ENCODE results near the gene GRK7.

The GRK7 gene

DNA sequence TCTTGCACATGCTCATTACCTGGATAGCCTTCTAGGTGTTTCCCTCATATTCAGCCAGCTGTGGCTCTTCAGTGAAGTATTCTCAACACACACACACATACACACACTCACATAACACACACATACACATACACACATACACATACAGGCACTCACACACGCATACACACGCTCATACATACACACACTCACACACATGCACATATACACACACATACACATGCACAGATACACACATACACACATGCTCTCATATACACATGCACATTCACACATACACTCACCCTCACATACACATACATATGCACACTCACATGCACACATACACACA, 41.2 kb downstream of the GRK7 start:
- no peaks in the 10 kb centered on the region for H3K36me3 ChIP-seq (replicated peaks)
- in situ Hi-C loops (cut with HindIII; ENCODE audit: low pct_ligation_motif_present, low sequenced_read_pairs) = no loop called here
- H3K27me3 ChIP-seq (replicated peaks) = no peaks in the 10 kb centered on the region
- no peak for TF ChIP-seq CTCF (IDR thresholded peaks at IDR 0.05; ENCODE audit: low read depth, low read length, missing control alignments)
- H3K27ac ChIP-seq = no peak overlapping the region
- H3K4me3 ChIP-seq (ENCODE audit: low read depth, low read length) = no peak overlapping the region
- DNase-seq = no peak

DNA sequence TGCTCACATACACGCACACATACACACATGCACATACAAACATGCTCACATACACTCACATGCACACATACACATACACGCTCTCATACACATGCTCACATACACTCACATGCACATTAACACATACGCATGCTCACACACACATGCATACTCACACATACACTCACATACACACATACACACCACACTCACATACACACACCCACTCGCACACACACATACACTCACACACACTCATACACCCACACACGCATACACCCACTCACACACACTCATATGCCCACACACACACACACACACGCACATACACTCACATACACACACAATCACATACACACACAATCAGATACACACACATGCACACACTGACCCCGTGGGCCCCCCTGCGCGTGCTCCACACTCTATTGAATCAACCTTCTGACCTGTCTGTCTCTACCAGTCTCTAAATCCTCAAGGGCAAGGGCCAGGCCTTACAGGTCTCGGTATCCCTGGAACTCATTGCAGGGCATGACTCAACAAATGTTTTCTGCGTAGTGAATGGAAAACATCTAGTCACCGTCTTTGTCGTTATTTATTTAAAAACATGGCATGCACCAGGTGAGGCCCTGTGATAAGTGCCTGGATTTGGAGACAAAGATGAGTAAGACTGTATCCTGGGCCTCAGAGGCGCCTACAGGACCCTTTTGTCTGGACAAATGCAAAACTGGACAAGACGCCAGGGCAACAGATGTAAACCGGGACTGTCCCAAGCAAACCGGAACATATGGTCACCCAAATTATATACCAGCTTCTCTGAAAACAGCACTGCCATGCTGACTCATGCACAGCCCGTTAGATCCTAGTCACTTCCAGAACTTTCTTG, 41.8 kb downstream of the GRK7 start:
- no peak for TF ChIP-seq CTCF (IDR thresholded peaks at IDR 0.05; ENCODE audit: low read depth, low read length, missing control alignments)
- H3K36me3 ChIP-seq (replicated peaks) = no peaks in the 10 kb centered on the region
- no peaks in the 10 kb centered on the region for H3K27me3 ChIP-seq (replicated peaks)
- H3K4me3 ChIP-seq (ENCODE audit: low read depth, low read length) = no peak overlapping the region
- no peak for DNase-seq
- in situ Hi-C loops (cut with HindIII; ENCODE audit: low pct_ligation_motif_present, low sequenced_read_pairs) = no loop called here
- H3K27ac ChIP-seq = no peak overlapping the region

DNA sequence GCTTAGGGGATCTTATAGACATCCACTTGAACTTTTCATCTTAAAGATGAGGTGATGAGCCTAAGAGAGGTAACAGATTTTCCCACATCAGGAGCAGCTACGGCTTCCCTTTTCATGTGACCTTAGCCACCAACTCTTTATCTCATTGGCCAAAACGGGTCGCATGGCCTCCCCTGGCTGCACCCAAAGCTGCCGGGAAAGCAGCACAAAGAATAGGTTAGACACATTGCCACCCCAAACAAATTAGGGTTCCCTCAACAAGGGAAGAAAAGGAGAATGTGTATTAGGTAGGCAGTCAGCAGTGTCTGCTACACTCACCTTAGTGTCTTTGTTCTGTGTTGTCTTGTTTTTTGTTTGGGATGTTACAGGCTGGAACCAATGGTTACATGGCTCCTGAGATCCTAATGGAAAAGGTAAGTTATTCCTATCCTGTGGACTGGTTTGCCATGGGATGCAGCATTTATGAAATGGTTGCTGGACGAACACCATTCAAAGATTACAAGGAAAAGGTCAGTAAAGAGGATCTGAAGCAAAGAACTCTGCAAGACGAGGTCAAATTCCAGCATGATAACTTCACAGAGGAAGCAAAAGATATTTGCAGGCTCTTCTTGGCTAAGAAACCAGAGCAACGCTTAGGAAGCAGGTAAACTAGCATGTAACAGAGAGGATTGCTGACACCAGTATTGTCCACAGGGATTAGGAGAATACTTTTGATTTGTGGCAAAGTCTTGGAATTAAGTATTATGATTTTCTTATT, 44.2 kb downstream of the GRK7 start:
- DNase-seq = no peak
- no peaks in the 10 kb centered on the region for H3K36me3 ChIP-seq (replicated peaks)
- no peak overlapping the region for H3K27ac ChIP-seq
- in situ Hi-C loops (cut with HindIII; ENCODE audit: low pct_ligation_motif_present, low sequenced_read_pairs) = no loop called here
- no peaks in the 10 kb centered on the region for H3K27me3 ChIP-seq (replicated peaks)
- no peak overlapping the region for H3K4me3 ChIP-seq (ENCODE audit: low read depth, low read length)
- TF ChIP-seq CTCF (IDR thresholded peaks at IDR 0.05; ENCODE audit: low read depth, low read length, missing control alignments) = no peak

DNA sequence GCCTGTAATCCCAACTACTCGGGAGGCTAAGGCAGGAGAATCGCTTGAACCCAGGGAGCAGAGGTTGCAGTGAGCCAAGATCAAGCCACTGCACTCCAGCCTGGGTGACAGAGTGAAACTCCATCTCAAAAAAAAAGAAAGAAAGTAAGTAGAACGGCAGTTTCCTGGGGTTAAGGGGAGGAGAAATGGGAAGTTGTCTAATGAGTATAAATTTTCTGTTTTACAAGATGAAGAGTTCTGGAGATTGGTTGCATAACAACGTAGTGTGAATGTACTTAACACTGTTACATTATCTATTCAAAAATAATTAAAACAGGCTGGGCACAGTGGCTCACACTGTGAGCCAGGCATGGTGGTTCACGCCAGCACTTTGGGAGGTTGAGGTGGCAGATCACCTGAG, 45.4 kb downstream of the GRK7 start:
- H3K27me3 ChIP-seq (replicated peaks) = no peaks in the 10 kb centered on the region
- no peak overlapping the region for H3K4me3 ChIP-seq (ENCODE audit: low read depth, low read length)
- no peaks in the 10 kb centered on the region for H3K36me3 ChIP-seq (replicated peaks)
- DNase-seq = no peak
- no peak overlapping the region for H3K27ac ChIP-seq
- no peak for TF ChIP-seq CTCF (IDR thresholded peaks at IDR 0.05; ENCODE audit: low read depth, low read length, missing control alignments)
- in situ Hi-C loops (cut with HindIII; ENCODE audit: low pct_ligation_motif_present, low sequenced_read_pairs) = no loop called here

DNA sequence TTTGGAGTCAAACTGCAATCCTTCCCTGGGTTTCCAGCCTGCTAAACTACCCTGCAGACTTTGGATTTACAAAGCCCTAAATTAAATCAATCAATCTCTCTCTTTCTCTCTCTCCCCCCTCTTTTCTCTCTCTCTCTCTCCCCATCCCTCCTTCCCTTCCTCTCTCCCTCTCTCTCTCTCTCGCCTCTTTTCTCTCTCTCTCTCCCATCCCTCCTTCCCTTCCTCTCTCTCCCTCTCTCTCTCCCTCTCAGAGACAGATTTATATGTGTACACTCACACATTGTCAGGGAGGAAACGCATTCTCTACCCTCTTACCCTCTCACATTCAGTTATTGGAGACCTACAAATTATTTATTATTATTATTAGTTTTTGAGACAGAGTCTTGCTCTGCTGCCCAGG, 47.0 kb downstream of the GRK7 start:
- Histone ChIP-seq H3K4me3 (ENCODE audit: low read depth, low read length) (no peak overlapping the region), H3K36me3 (replicated peaks) (no peaks in the 10 kb centered on the region), H3K27me3 (replicated peaks) (no peaks in the 10 kb centered on the region), H3K27ac (no peak overlapping the region)
- DNase-seq = no peak
- TF ChIP-seq CTCF (IDR thresholded peaks at IDR 0.05; ENCODE audit: low read depth, low read length, missing control alignments) = no peak
- in situ Hi-C loops (cut with HindIII; ENCODE audit: low pct_ligation_motif_present, low sequenced_read_pairs) = no loop called here

Data from brain microvascular endothelial cell (primary cell).